Keratinocyte (primary cell): ENCODE data around the gene EIF4ENIF1.

Source experiments
- EZH2 ChIP-seq: IDR thresholded peaks from one replicate; pipeline ENCODE4 v1.6.1; 2012; ENCODE audit warnings: inconsistent platforms, mild to moderate bottlenecking, low read length, moderate library complexity
- TF ChIP-seq, protein P1 (sequence below), 3 experiments: IDR thresholded peaks in 1 of 3; conservative IDR thresholded peaks in 1 of 3; optimal IDR thresholded peaks in 1 of 3; 2 replicates in 2 of 3; 3 replicates in 1 of 3; pipeline versions ENCODE3 to v1.5.1; 2011; ENCODE audit warnings: low read length in 3 of 3, mild to moderate bottlenecking in 3 of 3, moderate library complexity in 2 of 3, control low read depth in 1 of 3, inconsistent platforms in 1 of 3; ENCODE audit not compliant: insufficient read depth in 2 of 3; ENCODE audit errors: extremely low read depth in 1 of 3

DNA sequence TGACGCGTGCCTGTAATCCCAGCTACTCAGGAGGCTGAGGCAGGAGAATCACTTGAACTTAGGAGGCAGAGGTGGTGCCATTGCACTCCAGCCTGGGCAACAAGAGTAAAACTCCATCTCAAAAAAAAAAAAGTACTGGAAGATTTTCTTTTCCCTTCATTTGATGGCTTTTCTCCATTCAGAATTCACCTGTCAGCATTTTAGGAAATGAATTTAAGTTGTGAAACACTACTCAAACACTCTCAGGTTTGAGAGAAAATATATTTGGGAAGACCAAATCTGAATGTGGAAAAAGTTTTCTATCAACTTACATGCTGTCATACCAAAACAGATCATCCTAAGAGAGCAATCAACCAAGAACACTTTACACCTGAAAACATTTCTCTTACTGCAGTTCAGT, 2.7 kb downstream of the EIF4ENIF1 start:
- TF ChIP-seq, protein P1, sequence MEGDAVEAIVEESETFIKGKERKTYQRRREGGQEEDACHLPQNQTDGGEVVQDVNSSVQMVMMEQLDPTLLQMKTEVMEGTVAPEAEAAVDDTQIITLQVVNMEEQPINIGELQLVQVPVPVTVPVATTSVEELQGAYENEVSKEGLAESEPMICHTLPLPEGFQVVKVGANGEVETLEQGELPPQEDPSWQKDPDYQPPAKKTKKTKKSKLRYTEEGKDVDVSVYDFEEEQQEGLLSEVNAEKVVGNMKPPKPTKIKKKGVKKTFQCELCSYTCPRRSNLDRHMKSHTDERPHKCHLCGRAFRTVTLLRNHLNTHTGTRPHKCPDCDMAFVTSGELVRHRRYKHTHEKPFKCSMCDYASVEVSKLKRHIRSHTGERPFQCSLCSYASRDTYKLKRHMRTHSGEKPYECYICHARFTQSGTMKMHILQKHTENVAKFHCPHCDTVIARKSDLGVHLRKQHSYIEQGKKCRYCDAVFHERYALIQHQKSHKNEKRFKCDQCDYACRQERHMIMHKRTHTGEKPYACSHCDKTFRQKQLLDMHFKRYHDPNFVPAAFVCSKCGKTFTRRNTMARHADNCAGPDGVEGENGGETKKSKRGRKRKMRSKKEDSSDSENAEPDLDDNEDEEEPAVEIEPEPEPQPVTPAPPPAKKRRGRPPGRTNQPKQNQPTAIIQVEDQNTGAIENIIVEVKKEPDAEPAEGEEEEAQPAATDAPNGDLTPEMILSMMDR (optimal IDR thresholded peaks at IDR 0.05 in 1 of 3, IDR thresholded peaks at IDR 0.05 in 1 of 3, conservative IDR thresholded peaks at IDR 0.05 in 1 of 3; ENCODE audit: extremely low read depth in 1 of 3, insufficient read depth in 2 of 3, low read length in 3 of 3) = no peak
- TF ChIP-seq EZH2 = no peak
